ENCODE data around the gene WWOX. TPM values are rescaled to one million over a fixed set of nuclear protein-coding genes. Genes with fewer than 3 reads are reported as not detected.

Gene WWOX
- polyA plus RNA-seq, 2 of the 4 experiments (the other 2 are of a cell fraction) = 16.0 to 17.2 TPM

DNA sequence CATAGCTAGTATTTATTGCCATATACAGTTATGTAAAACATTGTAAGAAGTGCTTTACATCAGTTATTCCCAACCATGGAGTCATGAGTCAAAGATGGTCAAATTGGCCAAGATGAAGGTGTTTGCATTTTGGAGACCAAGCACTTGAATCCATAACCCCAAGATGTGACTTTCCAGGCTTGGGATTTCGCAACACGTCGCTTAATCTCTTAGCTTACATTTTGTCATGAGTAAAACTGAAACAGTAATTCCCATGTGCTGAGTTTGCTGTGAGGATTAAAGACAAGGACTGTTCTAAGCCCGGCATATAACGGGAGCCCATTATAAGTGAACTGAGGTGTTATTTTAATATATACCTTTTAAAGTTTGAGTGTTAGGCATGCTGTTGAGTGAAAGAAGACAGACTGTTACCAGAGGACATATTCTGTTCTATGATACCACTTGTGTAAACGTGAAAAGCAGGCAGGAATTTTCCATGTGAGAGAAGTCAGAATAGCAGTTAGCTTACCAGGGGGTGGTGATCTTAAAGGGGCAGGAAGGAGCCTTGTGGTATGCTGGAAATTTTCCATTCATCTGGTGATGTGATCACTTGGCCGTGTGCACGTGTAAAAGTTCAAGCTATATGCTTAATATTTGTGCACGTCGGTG, 484.9 kb downstream of the WWOX start:
- DNase-seq (ENCODE audit: low read depth in 1 of 2, low spot score in 1 of 2) = no peak
- no peak overlapping the region for H3K4me2 ChIP-seq
- H3K4me1 ChIP-seq = no peaks in the 10 kb centered on the region
- WGBS (ENCODE audit: missing lambda C conversion rate) = 61% methylated on average over 10 of the region's 10 CpGs
- ChIA-PET POLR2A (no interaction called here), CTCF (no interaction called here)
- H3K9me3 ChIP-seq = no peaks in the 10 kb centered on the region
- no peak for FAIRE-seq
- H3K27ac ChIP-seq = no peak overlapping the region
- TF ChIP-seq CEBPB (IDR thresholded peaks at IDR 0.05) (peak; percentile 75 to 79; a peak in 3 of 4 replicates), NFE2L2 (conservative IDR thresholded peaks at IDR 0.05; ENCODE audit: low read length) (no peak)
- no peak overlapping the region for H3K4me3 ChIP-seq
- no peak for ATAC-seq

DNA sequence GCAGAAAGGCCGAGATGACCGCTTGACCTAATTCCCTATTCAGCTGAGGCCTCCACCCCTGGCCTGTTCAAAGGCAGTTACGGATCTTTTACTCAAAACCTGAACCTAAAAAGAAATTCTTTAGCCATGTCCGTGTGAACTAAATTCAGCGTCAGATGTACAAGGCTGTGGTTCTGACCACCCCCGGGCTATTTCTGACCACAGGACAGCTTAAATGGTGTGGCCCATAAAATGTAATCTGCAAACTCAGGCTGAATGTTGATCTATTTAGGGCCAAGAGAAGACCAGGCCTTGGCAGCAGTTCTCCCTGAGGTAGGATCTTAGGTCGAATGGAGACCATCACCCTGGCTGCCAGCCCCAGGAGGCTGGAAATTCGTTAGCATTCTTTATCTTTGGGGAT, 485.5 kb downstream of the WWOX start:
- 53% methylated on average over 8 of the region's 8 CpGs for WGBS (ENCODE audit: missing lambda C conversion rate)
- no peak for FAIRE-seq
- Histone ChIP-seq H3K9me3 (no peaks in the 10 kb centered on the region), H3K4me3 (no peak overlapping the region), H3K27ac (no peak overlapping the region), H3K4me2 (no peak overlapping the region), H3K4me1 (no peaks in the 10 kb centered on the region)
- no peak for DNase-seq (ENCODE audit: low read depth in 1 of 2, low spot score in 1 of 2)
- POLR2A ChIA-PET = no interaction called here
- ATAC-seq = no peak
- TF ChIP-seq JUN (IDR thresholded peaks at IDR 0.05) = no peak
- TF ChIP-seq HOXA7 (CRISPR knock-in tag; IDR thresholded peaks at IDR 0.05) = no peak
- TF ChIP-seq, protein P1, sequence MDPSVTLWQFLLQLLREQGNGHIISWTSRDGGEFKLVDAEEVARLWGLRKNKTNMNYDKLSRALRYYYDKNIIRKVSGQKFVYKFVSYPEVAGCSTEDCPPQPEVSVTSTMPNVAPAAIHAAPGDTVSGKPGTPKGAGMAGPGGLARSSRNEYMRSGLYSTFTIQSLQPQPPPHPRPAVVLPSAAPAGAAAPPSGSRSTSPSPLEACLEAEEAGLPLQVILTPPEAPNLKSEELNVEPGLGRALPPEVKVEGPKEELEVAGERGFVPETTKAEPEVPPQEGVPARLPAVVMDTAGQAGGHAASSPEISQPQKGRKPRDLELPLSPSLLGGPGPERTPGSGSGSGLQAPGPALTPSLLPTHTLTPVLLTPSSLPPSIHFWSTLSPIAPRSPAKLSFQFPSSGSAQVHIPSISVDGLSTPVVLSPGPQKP (IDR thresholded peaks at IDR 0.05; ENCODE audit: low read depth, low read length) = no peak
- no peak for TF ChIP-seq HOXB13 (CRISPR knock-in tag; IDR thresholded peaks at IDR 0.05; ENCODE audit: low read depth)
- no peak for TF ChIP-seq HDAC2 (IDR thresholded peaks at IDR 0.05)
- TF ChIP-seq TFCP2L1 (CRISPR knock-in tag; IDR thresholded peaks at IDR 0.05) = no peak
- TF ChIP-seq, protein P2, sequence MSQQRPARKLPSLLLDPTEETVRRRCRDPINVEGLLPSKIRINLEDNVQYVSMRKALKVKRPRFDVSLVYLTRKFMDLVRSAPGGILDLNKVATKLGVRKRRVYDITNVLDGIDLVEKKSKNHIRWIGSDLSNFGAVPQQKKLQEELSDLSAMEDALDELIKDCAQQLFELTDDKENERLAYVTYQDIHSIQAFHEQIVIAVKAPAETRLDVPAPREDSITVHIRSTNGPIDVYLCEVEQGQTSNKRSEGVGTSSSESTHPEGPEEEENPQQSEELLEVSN (IDR thresholded peaks at IDR 0.05; ENCODE audit: borderline replicate concordance, low read depth) = no peak
- no peak for TF ChIP-seq MYC (IDR thresholded peaks at IDR 0.05; ENCODE audit: borderline replicate concordance, low read length)
- TF ChIP-seq RNF2 (IDR thresholded peaks at IDR 0.05; ENCODE audit: borderline replicate concordance, low read depth) = no peak
- no peak for TF ChIP-seq ZC3H11A (IDR thresholded peaks at IDR 0.05)
- no peak for TF ChIP-seq SMC3 (IDR thresholded peaks at IDR 0.05)
- no peak for TF ChIP-seq ZSCAN20 (CRISPR knock-in tag; IDR thresholded peaks at IDR 0.05)
- TF ChIP-seq, protein P3, sequence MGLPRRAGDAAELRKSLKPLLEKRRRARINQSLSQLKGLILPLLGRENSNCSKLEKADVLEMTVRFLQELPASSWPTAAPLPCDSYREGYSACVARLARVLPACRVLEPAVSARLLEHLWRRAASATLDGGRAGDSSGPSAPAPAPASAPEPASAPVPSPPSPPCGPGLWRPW (IDR thresholded peaks at IDR 0.05) = no peak
- TF ChIP-seq RFX5 (IDR thresholded peaks at IDR 0.05) = no peak
- no peak for TF ChIP-seq POLR2AphosphoS2 (conservative IDR thresholded peaks at IDR 0.05; ENCODE audit: low read length)
- TF ChIP-seq NFE2L2 (conservative IDR thresholded peaks at IDR 0.05; ENCODE audit: low read length) = no peak
- TF ChIP-seq MAFK (IDR thresholded peaks at IDR 0.05; ENCODE audit: partially characterized antibody) = no peak
- no peak for TF ChIP-seq CHD2 (IDR thresholded peaks at IDR 0.05; ENCODE audit: low read length, partially characterized antibody)
- TF ChIP-seq RARB (CRISPR knock-in tag; IDR thresholded peaks at IDR 0.05) = no peak
- no peak for TF ChIP-seq JUNB (IDR thresholded peaks at IDR 0.05)
- CTCF ChIA-PET = no interaction called here

DNA sequence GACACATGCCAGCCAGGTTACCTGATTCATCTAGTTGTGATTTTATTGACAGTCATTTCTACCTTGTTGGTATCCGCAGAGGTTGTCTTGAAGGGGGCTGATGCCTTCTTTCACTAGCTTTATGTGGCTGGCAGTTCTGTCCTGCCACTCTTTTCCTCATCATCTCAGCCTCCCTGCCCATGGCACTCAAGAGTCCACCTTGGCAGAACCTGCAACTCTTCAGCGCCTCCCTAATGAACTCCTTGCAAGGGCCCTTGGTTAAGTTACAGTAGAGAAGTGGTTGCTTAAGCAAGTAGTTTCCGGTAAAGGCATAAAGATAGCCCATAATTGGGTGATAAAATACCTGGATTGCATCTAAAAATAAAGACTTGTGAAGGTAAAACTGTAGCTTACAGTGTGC, 489.9 kb downstream of the WWOX start:
- FAIRE-seq (no peak), DNase-seq (ENCODE audit: low read depth in 1 of 2, low spot score in 1 of 2) (no peak), ATAC-seq (no peak)
- Histone ChIP-seq H3K4me3 (no peak overlapping the region), H3K27ac (no peak overlapping the region), H3K4me1 (no peaks in the 10 kb centered on the region), H3K9me3 (no peaks in the 10 kb centered on the region), H3K4me2 (no peak overlapping the region)
- TF ChIP-seq EHMT2 (IDR thresholded peaks at IDR 0.05; ENCODE audit: low read depth) (no peak), RFX5 (IDR thresholded peaks at IDR 0.05) (no peak), ZSCAN20 (CRISPR knock-in tag; IDR thresholded peaks at IDR 0.05) (no peak), CBX8 (IDR thresholded peaks at IDR 0.05) (no peak), SMC3 (IDR thresholded peaks at IDR 0.05) (no peak), NPAS2 (CRISPR knock-in tag; IDR thresholded peaks at IDR 0.05; ENCODE audit: borderline replicate concordance) (no peak), TFCP2L1 (CRISPR knock-in tag; IDR thresholded peaks at IDR 0.05) (no peak), GATA3 (IDR thresholded peaks at IDR 0.05; ENCODE audit: borderline replicate concordance) (no peak)
- TF ChIP-seq, protein P4, sequence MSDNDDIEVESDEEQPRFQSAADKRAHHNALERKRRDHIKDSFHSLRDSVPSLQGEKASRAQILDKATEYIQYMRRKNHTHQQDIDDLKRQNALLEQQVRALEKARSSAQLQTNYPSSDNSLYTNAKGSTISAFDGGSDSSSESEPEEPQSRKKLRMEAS (IDR thresholded peaks at IDR 0.05) = no peak
- TF ChIP-seq, protein P2 (IDR thresholded peaks at IDR 0.05; ENCODE audit: borderline replicate concordance, low read depth) = no peak
- CTCF ChIA-PET = no interaction called here
- POLR2A ChIA-PET = no interaction called here
- WGBS (ENCODE audit: missing lambda C conversion rate) = 51% methylated on average over 3 of the region's 3 CpGs
